OCI-LY1 (cell line): Measurements from ENCODE around the gene GOT1.

ENCODE experiments used
- H2AFZ ChIP-seq: fragments of 200-600 bp; sonication (generic), shearing (Covaris generic); 2 replicates; pipeline ENCODE4 v1.6.0; 2014; ENCODE audit warnings: antibody characterized with exemption, mild to moderate bottlenecking, low read length
- H3F3A ChIP-seq: fragments of 200-600 bp; sonication (generic), shearing (Covaris generic); 2 replicates; pipeline ENCODE4 v1.6.0; 2014; ENCODE audit warnings: mild to moderate bottlenecking, antibody characterized with exemption, low read length, moderate library complexity; ENCODE audit not compliant: insufficient read depth
- H3K27ac ChIP-seq: fragments of 200-600 bp; sonication (generic); 2 replicates; pipeline ENCODE4 v1.5.1; 2014; ENCODE audit warnings: low read length, mixed run types, mild to moderate bottlenecking, low read depth; ENCODE audit not compliant: poor library complexity, severe bottlenecking
- H3K27me3 ChIP-seq: fragments of 200-600 bp; sonication (generic); 2 replicates; pipeline ENCODE4 v1.6.0; 2014; ENCODE audit warnings: antibody characterized with exemption, mild to moderate bottlenecking, low read length, moderate library complexity; ENCODE audit not compliant: insufficient read depth
- H3K36me3 ChIP-seq: fragments of 200-600 bp; sonication (generic); 2 replicates; pipeline ENCODE4 v1.6.1; 2014; ENCODE audit warnings: mild to moderate bottlenecking, antibody characterized with exemption, low read length, moderate library complexity, mixed read lengths; ENCODE audit not compliant: insufficient read depth
- H3K4me1 ChIP-seq: fragments of 200-600 bp; sonication (generic); 2 replicates; pipeline ENCODE4 v1.5.1; 2014; ENCODE audit warnings: mild to moderate bottlenecking, low read length, moderate library complexity; ENCODE audit not compliant: insufficient read depth, severe bottlenecking
- H3K4me2 ChIP-seq: fragments of 200-600 bp; sonication (generic), shearing (Covaris generic); 2 replicates; pipeline ENCODE4 v1.6.1; 2014; ENCODE audit warnings: low read length
- H3K4me3 ChIP-seq: fragments of 200-600 bp; sonication (generic); 2 replicates; pipeline ENCODE4 v1.5.1; 2014; ENCODE audit warnings: low read length, low read depth, mild to moderate bottlenecking, mixed read lengths; ENCODE audit not compliant: poor library complexity, severe bottlenecking
- H3K79me2 ChIP-seq: fragments of 200-600 bp; shearing (Covaris generic); 2 replicates; pipeline ENCODE4 v1.6.1; 2016; ENCODE audit warnings: mixed run types, low read length, mixed read lengths; ENCODE audit not compliant: insufficient read depth
- H3K9ac ChIP-seq: fragments of 200-600 bp; sonication (generic), shearing (Covaris generic); 2 replicates; pipeline ENCODE4 v1.6.1; 2014; ENCODE audit warnings: mild to moderate bottlenecking, low read length, mixed read lengths
- H3K9me2 ChIP-seq: fragments of 200-600 bp; sonication (generic), shearing (Covaris generic); 2 replicates; pipeline ENCODE4 v1.6.1; 2014; ENCODE audit warnings: low read depth, mild to moderate bottlenecking, low read length, mixed read lengths
- H3K9me3 ChIP-seq: fragments of 200-600 bp; shearing (Covaris generic); 2 replicates; pipeline ENCODE4 v1.6.1; 2014; ENCODE audit warnings: low read length, mixed read lengths
- H4K20me1 ChIP-seq: fragments of 200-600 bp; sonication (generic), shearing (Covaris generic); 2 replicates; pipeline ENCODE4 v1.6.0; 2016; ENCODE audit warnings: mild to moderate bottlenecking, low read length; ENCODE audit not compliant: insufficient read depth
- EZH2 ChIP-seq: fragments of 200-600 bp; sonication (generic), shearing (Covaris generic); IDR thresholded peaks from 2 replicates; pipeline ENCODE4 v1.8.0; 2017; ENCODE audit warnings: borderline replicate concordance, mixed run types, mild to moderate bottlenecking, antibody characterized with exemption, low read length, moderate library complexity, mixed read lengths
- TF ChIP-seq, protein P1 (sequence below): fragments of 200-600 bp; sonication (generic), shearing (Covaris generic); IDR thresholded peaks from 2 replicates; pipeline ENCODE4 v1.5.1; 2017; ENCODE audit warnings: mild to moderate bottlenecking, antibody characterized with exemption, low read length, moderate library complexity, mixed read lengths

Gene GOT1

DNA sequence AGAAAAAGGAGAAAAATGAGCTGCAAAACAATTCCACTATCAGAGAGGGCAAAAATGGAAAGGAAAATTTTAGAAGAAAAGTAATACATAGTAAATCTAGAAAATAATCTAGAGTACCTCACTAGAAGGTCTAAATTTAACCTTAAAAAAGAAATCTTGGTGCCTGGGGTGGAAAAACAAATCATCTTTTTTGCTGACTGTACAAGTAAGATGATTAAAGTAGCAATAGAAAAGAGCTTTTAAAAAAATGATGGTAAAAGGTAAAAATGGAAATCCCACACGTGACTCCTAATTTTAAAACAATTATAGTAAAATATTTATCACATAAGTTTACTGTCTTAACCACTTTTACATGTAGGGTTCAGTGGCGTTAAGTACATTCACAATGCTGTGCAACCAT, 28.8 kb upstream of the GOT1 start:
- no peaks in the 10 kb centered on the region for H3F3A ChIP-seq

DNA sequence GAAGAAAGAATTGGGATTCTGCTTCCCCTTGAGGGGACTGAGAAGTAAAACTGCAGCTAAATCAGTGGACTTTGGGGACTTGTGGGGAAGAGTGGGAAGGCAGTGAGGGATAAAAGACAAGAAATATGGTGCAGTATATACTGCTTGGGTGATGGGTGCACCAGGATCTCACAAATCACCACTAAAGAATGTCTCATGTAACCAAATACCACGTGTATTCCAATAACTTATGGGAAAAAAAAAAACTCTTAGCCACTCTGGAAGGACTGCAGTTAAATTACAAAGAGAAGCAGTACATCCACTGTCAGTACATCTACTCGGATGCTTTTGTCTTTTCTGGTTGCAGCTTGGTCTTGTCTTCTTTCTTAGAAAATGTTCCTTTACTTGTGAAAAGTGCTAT, 27.4 kb upstream of the GOT1 start:
- H3K9me3 ChIP-seq: no peaks in the 10 kb centered on the region
- no peak overlapping the region for H3K9ac ChIP-seq
- no peak overlapping the region for H2AFZ ChIP-seq
- no peaks in the 10 kb centered on the region for H3K36me3 ChIP-seq
- H3K27me3 ChIP-seq: no peaks in the 10 kb centered on the region
- H4K20me1 ChIP-seq: no peaks in the 10 kb centered on the region
- H3K27ac ChIP-seq: no peak overlapping the region
- H3K4me2 ChIP-seq: no peak overlapping the region
- H3K4me3 ChIP-seq: no peak overlapping the region
- TF ChIP-seq EZH2: no peak
- TF ChIP-seq, protein P1, sequence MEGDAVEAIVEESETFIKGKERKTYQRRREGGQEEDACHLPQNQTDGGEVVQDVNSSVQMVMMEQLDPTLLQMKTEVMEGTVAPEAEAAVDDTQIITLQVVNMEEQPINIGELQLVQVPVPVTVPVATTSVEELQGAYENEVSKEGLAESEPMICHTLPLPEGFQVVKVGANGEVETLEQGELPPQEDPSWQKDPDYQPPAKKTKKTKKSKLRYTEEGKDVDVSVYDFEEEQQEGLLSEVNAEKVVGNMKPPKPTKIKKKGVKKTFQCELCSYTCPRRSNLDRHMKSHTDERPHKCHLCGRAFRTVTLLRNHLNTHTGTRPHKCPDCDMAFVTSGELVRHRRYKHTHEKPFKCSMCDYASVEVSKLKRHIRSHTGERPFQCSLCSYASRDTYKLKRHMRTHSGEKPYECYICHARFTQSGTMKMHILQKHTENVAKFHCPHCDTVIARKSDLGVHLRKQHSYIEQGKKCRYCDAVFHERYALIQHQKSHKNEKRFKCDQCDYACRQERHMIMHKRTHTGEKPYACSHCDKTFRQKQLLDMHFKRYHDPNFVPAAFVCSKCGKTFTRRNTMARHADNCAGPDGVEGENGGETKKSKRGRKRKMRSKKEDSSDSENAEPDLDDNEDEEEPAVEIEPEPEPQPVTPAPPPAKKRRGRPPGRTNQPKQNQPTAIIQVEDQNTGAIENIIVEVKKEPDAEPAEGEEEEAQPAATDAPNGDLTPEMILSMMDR: no peak
- H3K9me2 ChIP-seq: no peaks in the 10 kb centered on the region
- no peaks in the 10 kb centered on the region for H3K4me1 ChIP-seq
- no peaks in the 10 kb centered on the region for H3K79me2 ChIP-seq
- H3F3A ChIP-seq: no peaks in the 10 kb centered on the region

More for the DNA sequence above, 28.8 kb upstream of the GOT1 start:
- no peaks in the 10 kb centered on the region for H3K9me3 ChIP-seq
- no peak overlapping the region for H2AFZ ChIP-seq
- no peaks in the 10 kb centered on the region for H4K20me1 ChIP-seq
- H3K4me2 ChIP-seq: no peak overlapping the region
- no peaks in the 10 kb centered on the region for H3K27me3 ChIP-seq
- TF ChIP-seq EZH2: no peak
- TF ChIP-seq, protein P1: no peak
- no peak overlapping the region for H3K9ac ChIP-seq
- H3K79me2 ChIP-seq: no peaks in the 10 kb centered on the region
- no peak overlapping the region for H3K4me3 ChIP-seq
- H3K9me2 ChIP-seq: no peaks in the 10 kb centered on the region
- no peak overlapping the region for H3K27ac ChIP-seq
- H3K36me3 ChIP-seq: no peaks in the 10 kb centered on the region
- no peaks in the 10 kb centered on the region for H3K4me1 ChIP-seq

DNA sequence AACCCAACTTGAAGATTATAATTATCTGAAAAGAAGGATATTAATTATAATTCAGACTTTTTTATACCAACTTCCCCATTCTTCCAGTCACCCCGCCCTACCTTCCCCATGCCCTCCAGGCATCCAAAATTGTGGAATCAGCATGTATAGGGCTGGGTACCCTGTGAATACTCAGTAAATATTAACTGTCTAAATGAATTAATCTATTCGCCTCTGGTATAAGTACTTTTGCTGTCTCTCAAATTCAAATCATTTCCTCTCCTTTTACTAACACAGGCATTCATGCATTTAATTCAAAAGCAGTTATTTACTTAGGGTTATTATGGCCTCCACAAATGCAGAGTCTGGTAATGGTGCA, 26.5 kb upstream of the GOT1 start:
- H3K9me3 ChIP-seq: no peaks in the 10 kb centered on the region
- H3K9ac ChIP-seq: no peak overlapping the region
- TF ChIP-seq, protein P1: no peak
- TF ChIP-seq EZH2: no peak
- no peaks in the 10 kb centered on the region for H3K36me3 ChIP-seq
- no peaks in the 10 kb centered on the region for H3F3A ChIP-seq
- no peaks in the 10 kb centered on the region for H3K9me2 ChIP-seq
- H3K4me3 ChIP-seq: no peak overlapping the region
- no peaks in the 10 kb centered on the region for H4K20me1 ChIP-seq
- H3K4me1 ChIP-seq: no peaks in the 10 kb centered on the region
- H3K27me3 ChIP-seq: no peaks in the 10 kb centered on the region
- H3K27ac ChIP-seq: no peak overlapping the region
- no peak overlapping the region for H3K4me2 ChIP-seq
- no peak overlapping the region for H2AFZ ChIP-seq
- no peaks in the 10 kb centered on the region for H3K79me2 ChIP-seq
